Esophagus (tissue), 2 donors: ENCODE measurements around the gene SECISBP2. TPM values are rescaled to one million over a fixed set of nuclear protein-coding genes. Genes with fewer than 3 reads are reported as not detected.

Experiments
- H3K27ac ChIP-seq, 2 donors: one replicate each; pipeline ENCODE4 v1.5.1; 2013; ENCODE audit warnings: low read depth in 2 of 2, mild to moderate bottlenecking in 2 of 2, inconsistent platforms in 1 of 2, low read length in 1 of 2, moderate library complexity in 1 of 2
- H3K27me3 ChIP-seq, 2 donors: one replicate each; pipeline ENCODE4 v1.6.1; 2013; ENCODE audit warnings: low read length in 2 of 2, control low read depth in 1 of 2, mild to moderate bottlenecking in 1 of 2; ENCODE audit not compliant: insufficient read depth in 2 of 2, control insufficient read depth in 1 of 2
- H3K36me3 ChIP-seq, 2 donors: one replicate each; pipeline ENCODE4 v1.6.1; 2013; ENCODE audit warnings: low read length in 1 of 2; ENCODE audit not compliant: control insufficient read depth in 2 of 2, insufficient read depth in 2 of 2
- H3K4me1 ChIP-seq, 2 donors: one replicate each; pipeline ENCODE4 v1.6.1; 2013; ENCODE audit warnings: low read length in 1 of 2; ENCODE audit not compliant: control insufficient read depth in 2 of 2, insufficient read depth in 2 of 2
- H3K4me3 ChIP-seq, 2 donors: one replicate each; pipeline ENCODE4 v1.5.1; 2013; ENCODE audit warnings: low read length in 2 of 2, mild to moderate bottlenecking in 2 of 2, low read depth in 1 of 2, moderate library complexity in 1 of 2
- H3K9me3 ChIP-seq, 2 donors: one replicate each; pipeline ENCODE4 v1.6.1; 2013; ENCODE audit warnings: mild to moderate bottlenecking in 2 of 2, low read depth in 1 of 2, low read length in 1 of 2, moderate library complexity in 1 of 2; ENCODE audit not compliant: control insufficient read depth in 2 of 2, insufficient read depth in 1 of 2
- WGBS, 2 donors: extraction: QIAGEN DNeasy Blood & Tissue Kit; methylation state at CpG; one replicate each; pipeline ENCODE4 v1.1.7; 2013; 5-methylcytosine and 5-hydroxymethylcytosine counted together
- polyA plus RNA-seq, 2 donors: library from polyadenylated mRNA; stranded (reverse); fragments of 200-250 nt; gene quantifications; one replicate each; pipeline ENCODE4 v1.2.3, GENCODE V29; 2013
- donor health status: healthy with polysubstance abuse.
- donor health status: Bipolar disorder and iron deficiency.

SECISBP2 gene
- polyA plus RNA-seq, 2 donors: 14.0 to 16.0 TPM

DNA sequence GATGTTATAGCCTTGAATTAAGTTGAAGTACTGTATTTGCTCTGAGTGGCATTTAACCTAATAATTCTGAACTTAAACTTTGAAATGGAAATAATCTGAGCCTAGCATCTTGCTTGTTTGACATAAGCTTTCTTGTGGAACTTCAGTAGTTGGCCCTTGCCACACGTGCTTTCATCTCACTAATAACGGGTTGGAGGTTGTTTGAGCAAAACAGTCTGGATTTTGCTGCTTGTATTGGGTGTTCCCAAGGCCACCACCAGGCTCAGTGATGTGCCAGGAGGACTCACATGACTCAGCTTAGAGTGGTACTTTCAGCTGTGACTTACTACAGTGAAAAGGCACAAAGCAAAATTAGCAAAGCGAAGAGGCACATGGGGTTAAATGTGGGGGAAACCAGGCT is 35.7 kb downstream of the SECISBP2 start:
- Histone ChIP-seq H3K9me3 (no peaks in the 10 kb centered on the region), H3K4me1 (no peaks in the 10 kb centered on the region), H3K27me3 (no peaks in the 10 kb centered on the region), H3K4me3 (no peak overlapping the region), H3K36me3 (peaks cover 34 to 62% of the 10 kb centered on the region in 2 donors), H3K27ac (no peak overlapping the region)
- WGBS, 2 donors: 72 to 73% methylated on average over 3 of the region's 3 CpGs

DNA sequence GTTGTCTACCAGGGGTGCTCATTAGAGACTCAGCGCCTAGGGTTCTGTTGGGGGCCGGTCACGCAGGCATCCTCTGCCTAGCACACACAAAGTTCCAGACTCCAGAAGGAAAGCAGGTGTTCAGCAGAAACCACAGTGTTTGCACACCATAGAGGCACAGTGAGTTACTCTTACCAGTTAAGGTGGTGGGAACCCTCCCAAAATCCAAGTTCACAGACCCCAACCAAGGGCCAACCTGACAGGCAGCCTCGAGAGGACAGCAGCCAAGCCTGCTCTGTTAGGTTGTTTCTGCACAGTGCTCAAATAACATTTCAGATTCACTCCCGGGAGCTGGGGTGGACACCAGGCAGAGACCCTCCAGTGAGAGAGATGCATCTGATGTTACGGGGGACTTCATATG is 36.2 kb downstream of the SECISBP2 start:
- Histone ChIP-seq H3K36me3 (peaks cover 36 to 61% of the 10 kb centered on the region in 2 donors), H3K9me3 (no peaks in the 10 kb centered on the region), H3K27ac (no peak overlapping the region), H3K4me1 (no peaks in the 10 kb centered on the region), H3K4me3 (no peak overlapping the region), H3K27me3 (no peaks in the 10 kb centered on the region)
- 96 to 97% methylated on average over 6 of the region's 6 CpGs for whole genome bisulfite sequencing, 2 donors

DNA sequence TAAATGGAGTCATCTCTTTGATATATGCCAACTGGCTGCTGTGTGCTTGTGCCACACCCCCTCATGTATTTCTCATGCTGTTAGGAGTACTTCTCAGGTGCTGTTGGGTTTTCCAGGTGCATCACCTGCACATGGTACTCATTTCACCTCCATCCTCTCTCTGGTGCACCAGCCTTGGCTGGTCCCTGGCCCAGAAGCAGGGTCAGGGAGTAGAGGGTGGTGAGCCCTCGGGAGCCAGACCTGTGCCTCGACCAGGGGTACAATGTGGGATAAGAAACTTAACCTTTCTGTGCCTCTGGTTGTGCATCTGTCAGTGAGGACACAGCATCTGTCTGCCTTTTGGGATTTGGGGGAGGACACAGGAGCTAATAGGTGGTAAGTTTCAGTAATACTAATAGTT is 38.5 kb downstream of the SECISBP2 start:
- H3K9me3 ChIP-seq: no peaks in the 10 kb centered on the region
- 90 to 93% methylated on average over 2 of the region's 2 CpGs for WGBS, 2 donors
- H3K36me3 ChIP-seq: peaks cover 19 to 56% of the 10 kb centered on the region in 2 donors
- no peak overlapping the region for H3K4me3 ChIP-seq
- H3K27ac ChIP-seq: no peak overlapping the region
- H3K4me1 ChIP-seq: no peaks in the 10 kb centered on the region
- H3K27me3 ChIP-seq: no peaks in the 10 kb centered on the region

DNA sequence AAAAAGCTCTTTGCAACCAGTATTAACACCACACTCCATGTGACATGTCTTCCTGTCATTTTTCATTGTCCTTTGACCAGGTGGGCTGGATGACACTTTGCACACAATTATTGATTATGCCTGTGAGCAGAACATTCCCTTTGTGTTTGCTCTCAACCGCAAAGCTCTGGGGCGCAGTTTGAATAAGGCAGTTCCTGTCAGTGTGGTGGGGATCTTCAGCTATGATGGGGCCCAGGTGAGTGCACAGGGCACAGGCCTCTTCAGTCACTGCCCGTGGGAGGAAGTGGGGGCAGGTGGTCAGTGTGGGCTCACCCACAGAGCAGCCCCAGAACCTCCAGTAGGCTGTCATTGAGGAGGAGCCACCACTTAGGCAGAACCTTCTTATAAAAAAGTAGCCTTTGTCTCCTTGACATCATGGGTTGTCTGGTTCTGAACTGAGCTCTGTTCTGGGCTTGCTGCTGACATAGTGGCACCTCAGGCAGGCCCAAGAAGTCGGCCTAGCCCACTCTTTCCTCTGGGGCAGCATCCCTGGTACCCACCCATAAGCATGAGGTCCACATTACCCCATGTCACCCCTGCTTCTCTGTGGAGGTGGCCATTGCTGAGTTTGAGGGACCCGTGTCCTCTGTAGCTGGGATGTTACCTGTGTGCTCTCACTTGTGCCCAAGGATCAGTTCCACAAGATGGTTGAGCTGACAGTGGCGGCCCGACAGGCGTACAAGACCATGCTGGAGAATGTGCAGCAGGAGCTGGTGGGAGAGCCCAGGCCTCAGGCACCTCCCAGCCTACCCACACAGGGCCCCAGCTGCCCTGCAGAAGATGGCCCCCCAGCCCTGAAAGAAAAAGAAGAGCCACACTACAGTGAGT is 39.3 kb downstream of the SECISBP2 start:
- no peaks in the 10 kb centered on the region for H3K4me1 ChIP-seq
- 92 to 93% methylated on average over 8 of the region's 8 CpGs for WGBS, 2 donors
- no peak overlapping the region for H3K4me3 ChIP-seq
- H3K9me3 ChIP-seq: no peaks in the 10 kb centered on the region
- no peaks in the 10 kb centered on the region for H3K27me3 ChIP-seq
- peaks cover 17 to 64% of the 10 kb centered on the region in 2 donors for H3K36me3 ChIP-seq
- no peak overlapping the region for H3K27ac ChIP-seq

DNA sequence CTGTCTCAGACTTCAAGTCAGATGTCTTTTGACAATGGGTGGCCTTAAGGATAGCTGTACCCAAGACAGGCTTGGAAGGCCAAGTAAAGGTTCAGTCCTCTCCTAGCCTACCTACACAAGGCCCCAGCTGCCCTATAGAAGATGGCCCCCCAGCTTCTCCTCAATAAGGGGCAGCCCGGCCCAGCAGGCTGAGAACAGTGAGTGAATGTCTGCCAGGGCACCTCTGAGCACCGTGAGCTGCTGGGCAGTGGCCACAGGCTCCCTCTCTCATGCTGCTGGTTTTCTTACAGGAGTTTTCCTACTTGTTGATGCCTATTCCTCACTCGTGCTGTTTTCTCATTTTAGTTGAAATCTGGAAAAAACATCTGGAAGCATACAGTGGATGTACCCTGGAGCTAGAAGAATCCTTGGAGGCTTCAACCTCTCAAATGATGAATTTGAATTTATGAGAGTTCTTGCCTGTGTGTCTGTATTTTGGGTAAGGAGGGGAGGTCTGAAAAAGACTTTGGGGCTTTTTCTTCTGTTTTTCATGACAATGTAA is 40.1 kb downstream of the SECISBP2 start:
- no peak overlapping the region for H3K27ac ChIP-seq

DNA sequence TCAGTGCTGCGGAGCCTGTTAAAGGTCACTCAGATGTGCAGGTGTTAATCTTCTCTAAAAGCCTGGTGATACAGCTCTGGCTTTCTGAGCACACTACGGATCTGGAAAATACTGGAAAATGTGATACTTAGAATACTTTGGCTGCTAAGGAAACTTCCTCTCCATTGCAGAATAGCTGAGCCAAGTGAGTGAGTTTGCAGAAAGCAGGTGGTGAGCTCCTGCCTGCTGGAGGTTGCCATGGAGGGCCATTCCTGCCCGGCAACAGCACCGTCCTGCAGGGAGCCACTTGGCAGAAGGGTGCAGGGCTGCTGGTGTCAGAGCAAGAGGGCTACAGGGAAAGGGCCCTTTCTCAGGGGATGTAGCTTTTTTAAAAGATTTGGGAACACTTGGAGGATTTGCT is 40.7 kb downstream of the SECISBP2 start:
- Histone ChIP-seq H3K9me3 (no peaks in the 10 kb centered on the region), H3K4me1 (no peaks in the 10 kb centered on the region), H3K27me3 (no peaks in the 10 kb centered on the region), H3K36me3 (peaks cover 14 to 64% of the 10 kb centered on the region in 2 donors), H3K27ac (no peak overlapping the region), H3K4me3 (no peak overlapping the region)
- 66 to 76% methylated on average over 4 of the region's 4 CpGs for WGBS, 2 donors

More for the DNA sequence above, 40.1 kb downstream of the SECISBP2 start:
- Histone ChIP-seq H3K27me3 (no peaks in the 10 kb centered on the region), H3K9me3 (no peaks in the 10 kb centered on the region), H3K36me3 (peaks cover 14 to 61% of the 10 kb centered on the region in 2 donors), H3K4me1 (no peaks in the 10 kb centered on the region), H3K4me3 (no peak overlapping the region)
- 92 to 96% methylated on average over 3 of the region's 3 CpGs for WGBS, 2 donors

DNA sequence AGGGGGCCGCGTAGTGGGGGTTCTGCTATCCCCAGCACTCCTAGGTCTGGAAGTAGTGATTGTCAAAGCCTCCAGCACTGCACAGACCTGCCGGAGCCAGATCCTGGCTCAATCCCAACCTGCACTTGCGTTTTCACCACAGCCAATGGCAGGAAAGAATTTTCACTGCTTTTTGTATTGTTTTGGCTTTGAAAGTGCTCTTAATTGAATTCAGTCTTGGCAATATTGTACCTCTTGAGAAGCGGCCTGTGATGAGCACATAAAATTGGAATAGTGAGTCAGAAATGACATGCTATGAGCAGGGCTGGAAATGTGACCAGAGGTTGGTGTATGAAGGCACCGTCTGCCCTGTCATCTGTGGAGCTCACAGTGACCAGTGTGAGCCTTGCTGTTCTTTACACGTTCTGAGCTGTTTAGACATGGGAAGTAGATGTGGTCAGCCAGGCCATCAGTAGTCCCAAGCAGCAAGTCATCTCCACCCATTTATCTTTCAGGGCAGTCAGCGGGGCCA is 41.5 kb downstream of the SECISBP2 start:
- Histone ChIP-seq H3K27ac (peak overlapping the region; percentile 9 to 38), H3K4me3 (no peak overlapping the region), H3K4me1 (no peaks in the 10 kb centered on the region), H3K36me3 (peaks cover 11 to 55% of the 10 kb centered on the region in 2 donors), H3K9me3 (no peaks in the 10 kb centered on the region), H3K27me3 (no peaks in the 10 kb centered on the region)
- WGBS, 2 donors: 62 to 71% methylated on average over 8 of the region's 8 CpGs

DNA sequence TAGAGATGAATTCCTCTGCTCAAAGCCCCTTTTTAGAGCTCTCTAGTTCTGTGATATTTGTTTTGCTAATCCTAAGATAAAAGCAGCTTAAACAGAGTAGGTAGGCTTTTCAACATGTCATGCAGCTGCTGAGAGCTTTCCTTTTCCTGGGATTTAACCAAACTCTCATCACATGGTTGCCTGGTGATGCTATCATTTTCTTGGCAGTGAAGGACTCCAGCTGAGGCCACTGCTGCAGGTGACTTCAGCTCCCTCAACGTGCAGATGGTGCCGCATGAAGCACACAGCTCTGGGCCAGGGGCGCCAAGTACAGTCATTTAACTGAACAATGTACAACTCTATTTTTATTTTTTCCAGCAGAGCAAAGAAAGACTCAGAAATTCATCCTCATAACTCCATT is 42.2 kb downstream of the SECISBP2 start:
- Histone ChIP-seq H3K4me3 (no peak overlapping the region), H3K4me1 (no peaks in the 10 kb centered on the region), H3K27me3 (no peaks in the 10 kb centered on the region), H3K27ac (no peak overlapping the region), H3K36me3 (peaks cover 6 to 51% of the 10 kb centered on the region in 2 donors), H3K9me3 (no peaks in the 10 kb centered on the region)
- 63 to 70% methylated on average over 3 of the region's 3 CpGs for WGBS, 2 donors

DNA sequence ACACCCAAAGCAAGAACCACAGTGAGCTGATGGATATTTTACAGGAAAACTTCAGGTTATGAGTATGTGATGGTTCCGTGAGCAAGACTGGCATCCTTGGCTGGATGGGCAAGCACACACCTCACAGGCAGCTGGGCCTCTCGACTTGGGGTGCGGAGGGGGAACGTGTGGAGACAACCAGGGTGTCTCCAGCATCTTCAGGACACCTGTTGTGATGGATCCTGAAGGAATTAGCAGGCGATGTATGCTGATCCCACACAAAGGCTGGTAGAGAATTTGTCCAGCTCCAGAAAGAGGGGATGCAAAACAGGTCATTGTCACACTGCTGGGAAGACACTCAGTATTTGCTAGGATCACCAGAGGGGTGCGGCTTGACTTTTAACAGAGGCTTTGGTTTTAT is 42.7 kb downstream of the SECISBP2 start:
- no peak overlapping the region for H3K27ac ChIP-seq
- no peaks in the 10 kb centered on the region for H3K27me3 ChIP-seq
- WGBS, 2 donors: 94 to 98% methylated on average over 6 of the region's 6 CpGs
- no peaks in the 10 kb centered on the region for H3K9me3 ChIP-seq
- H3K36me3 ChIP-seq: peaks cover 6 to 51% of the 10 kb centered on the region in 2 donors
- no peaks in the 10 kb centered on the region for H3K4me1 ChIP-seq
- no peak overlapping the region for H3K4me3 ChIP-seq
